Neural cell (in vitro differentiated cells): ENCODE data around the gene NREP. TPM values are rescaled to one million over a fixed set of nuclear protein-coding genes. Genes with fewer than 3 reads are reported as not detected.

Experiments
- H2AFZ ChIP-seq: fragments of 200-600, 300-800 bp; sonication (generic), shearing (Covaris generic); 2 replicates; pipeline ENCODE4 v1.6.0; 2014; ENCODE audit warnings: low read depth, mild to moderate bottlenecking, antibody characterized with exemption, low read length, moderate library complexity
- H3F3A ChIP-seq: fragments of 200-600 bp; shearing (Covaris generic); 2 replicates; pipeline ENCODE4 v1.6.1; 2016; ENCODE audit warnings: mild to moderate bottlenecking, moderate library complexity, mixed read lengths, antibody characterized with exemption, low read length; ENCODE audit not compliant: insufficient read depth, poor library complexity, severe bottlenecking
- H3K27ac ChIP-seq: fragments of 200-600, 300-800 bp; sonication (generic), shearing (Covaris generic); 2 replicates; pipeline ENCODE4 v1.5.1; 2014; ENCODE audit warnings: mild to moderate bottlenecking, low read length, moderate library complexity
- H3K27me3 ChIP-seq: fragments of 300-800, 200-600 bp; sonication (generic), shearing (Covaris generic); 2 replicates; pipeline ENCODE4 v1.6.0; 2014; ENCODE audit warnings: mild to moderate bottlenecking, low read depth, low read length, moderate library complexity; ENCODE audit not compliant: insufficient read depth
- H3K36me3 ChIP-seq: fragments of 300-800, 200-600 bp; sonication (generic), shearing (Covaris generic); 2 replicates; pipeline ENCODE4 v1.5.1; 2014; ENCODE audit warnings: mild to moderate bottlenecking, antibody characterized with exemption, low read length, moderate library complexity; ENCODE audit not compliant: insufficient read depth
- H3K4me2 ChIP-seq: fragments of 300-800, 200-600 bp; sonication (generic), shearing (Covaris generic); 2 replicates; pipeline ENCODE4 v1.6.0; 2014; ENCODE audit warnings: mild to moderate bottlenecking, low read length
- H3K4me3 ChIP-seq: fragments of 300-800, 200-600 bp; sonication (generic), shearing (Covaris generic); 2 replicates; pipeline ENCODE4 v1.5.1; 2014; ENCODE audit warnings: mild to moderate bottlenecking, low read length, moderate library complexity
- H3K79me2 ChIP-seq: fragments of 200-600 bp; shearing (Covaris generic); replicated peaks from 2 replicates; pipeline ENCODE4 v1.6.0; 2014; ENCODE audit warnings: mild to moderate bottlenecking, low read length, moderate library complexity; ENCODE audit not compliant: insufficient read depth
- H3K9ac ChIP-seq: fragments of 300-800, 200-600 bp; sonication (generic), shearing (Covaris generic); 2 replicates; pipeline ENCODE4 v1.6.1; 2016; ENCODE audit warnings: mild to moderate bottlenecking, low read length, mixed read lengths
- H3K9me2 ChIP-seq: fragments of 200-600 bp; shearing (Covaris generic); 2 replicates; pipeline ENCODE4 v1.6.1; 2016; ENCODE audit warnings: mild to moderate bottlenecking, low read length, mixed read lengths; ENCODE audit not compliant: insufficient read depth
- H3K9me3 ChIP-seq: fragments of 200-600, 300-800 bp; sonication (generic), shearing (Covaris generic); 2 replicates; pipeline ENCODE4 v1.6.1; 2016; ENCODE audit warnings: mild to moderate bottlenecking, mixed run types, low read length, moderate library complexity, mixed read lengths
- H4K20me1 ChIP-seq: fragments of 200-600 bp; shearing (Covaris generic); 2 replicates; pipeline ENCODE4 v1.6.1; 2016; ENCODE audit warnings: mild to moderate bottlenecking, mixed run types; ENCODE audit not compliant: insufficient read depth
- CTCF ChIP-seq: fragments of 450-650 bp; IDR thresholded peaks from 2 replicates; pipeline ENCODE4 v1.5.1; 2014; ENCODE audit warnings: antibody characterized with exemption, mild to moderate bottlenecking, moderate library complexity; ENCODE audit not compliant: poor library complexity, severe bottlenecking
- EP300 ChIP-seq: fragments of 450-650 bp; conservative IDR thresholded peaks from 2 replicates; pipeline ENCODE4 v1.6.1; 2014; ENCODE audit warnings: antibody characterized with exemption, mild to moderate bottlenecking, moderate library complexity; ENCODE audit not compliant: poor library complexity, severe bottlenecking
- EZH2 ChIP-seq: fragments of 200-600, 300-800 bp; shearing (Covaris generic), sonication (generic); IDR thresholded peaks from 2 replicates; pipeline ENCODE4 v1.6.1; 2014; ENCODE audit warnings: antibody characterized with exemption, low read length, borderline replicate concordance, mild to moderate bottlenecking; ENCODE audit not compliant: insufficient read depth, poor library complexity, severe bottlenecking
- MXI1 ChIP-seq: fragments of 450-650 bp; conservative IDR thresholded peaks from 2 replicates; pipeline ENCODE4 v1.6.1; 2014; ENCODE audit warnings: antibody characterized with exemption, mild to moderate bottlenecking; ENCODE audit not compliant: poor library complexity, severe bottlenecking
- POLR2AphosphoS5 ChIP-seq: IDR thresholded peaks from 2 replicates; pipeline ENCODE4 v1.6.1; 2012
- RAD21 ChIP-seq: fragments of 450-650 bp; conservative IDR thresholded peaks from 2 replicates; pipeline ENCODE4 v1.6.1; 2014; ENCODE audit warnings: antibody characterized with exemption, mild to moderate bottlenecking, moderate library complexity
- REST ChIP-seq: IDR thresholded peaks from 2 replicates; pipeline ENCODE4 v1.6.1; 2012; ENCODE audit warnings: borderline replicate concordance
- SMC3 ChIP-seq: fragments of 450-650 bp; conservative IDR thresholded peaks from 2 replicates; pipeline ENCODE4 v1.6.1; 2014; ENCODE audit warnings: antibody characterized with exemption, mild to moderate bottlenecking, moderate library complexity; ENCODE audit not compliant: poor library complexity
- TAF1 ChIP-seq: IDR thresholded peaks from 2 replicates; pipeline ENCODE4 v1.6.1; 2012; ENCODE audit warnings: low read depth
- polyA plus RNA-seq: library from polyadenylated mRNA; depleted of rRNA; stranded (reverse); fragments of >200 nt; gene quantifications from 2 replicates; pipeline ENCODE4 v1.2.3, GENCODE V29; 2014

Gene NREP
- polyA plus RNA-seq, 1 donor from 2014 or later = 3,807 TPM

GRCh38 chr5:111779260-111779921 is 22.4 kb upstream of the NREP start:
- Histone ChIP-seq H3K27ac (no peak overlapping the region), H3K79me2 (no peaks in the 10 kb centered on the region), H3K9me3 (no peaks in the 10 kb centered on the region), H3K9me2 (no peaks in the 10 kb centered on the region), H4K20me1 (no peaks in the 10 kb centered on the region), H3K4me2 (no peak overlapping the region), H3K36me3 (no peaks in the 10 kb centered on the region), H3K4me3 (no peak overlapping the region), H3F3A (no peaks in the 10 kb centered on the region), H3K27me3 (no peaks in the 10 kb centered on the region), H2AFZ (no peak overlapping the region), H3K9ac (no peak overlapping the region)
- TF ChIP-seq SMC3 (no peak), EP300 (no peak), MXI1 (no peak), REST (no peak), RAD21 (no peak), POLR2AphosphoS5 (no peak), EZH2 (no peak), CTCF (no peak), TAF1 (no peak)

GRCh38 chr5:111776913-111777781 is 20.2 kb upstream of the NREP start:
- Histone ChIP-seq H3K9me2 (no peaks in the 10 kb centered on the region), H3F3A (no peaks in the 10 kb centered on the region), H3K27me3 (no peaks in the 10 kb centered on the region), H3K4me3 (no peak overlapping the region), H3K36me3 (no peaks in the 10 kb centered on the region), H3K4me2 (no peak overlapping the region), H3K9ac (no peak overlapping the region), H3K9me3 (no peaks in the 10 kb centered on the region), H3K79me2 (no peaks in the 10 kb centered on the region), H3K27ac (no peak overlapping the region), H4K20me1 (no peaks in the 10 kb centered on the region), H2AFZ (no peak overlapping the region)
- no peak for TF ChIP-seq EP300
- TF ChIP-seq RAD21 = no peak
- no peak for TF ChIP-seq EZH2
- TF ChIP-seq TAF1 = no peak
- TF ChIP-seq MXI1 = no peak
- no peak for TF ChIP-seq SMC3
- TF ChIP-seq POLR2AphosphoS5 = no peak
- TF ChIP-seq CTCF = no peak
- no peak for TF ChIP-seq REST
